SJCRH30 (cell line): ENCODE data around the gene RAB11FIP4. TPM values are rescaled to one million over a fixed set of nuclear protein-coding genes. Genes with fewer than 3 reads are reported as not detected.
A peak's percentile ranks its signal among the peaks of the same experiment; 100 is the strongest.

Source experiments
- DNase-seq, 2 experiments: peaks; one replicate each; pipeline ENCODE4 v3.0.0-alpha.2; 2015 to 2020
- H3K27ac ChIP-seq: fragments of 250-450 bp; sonication (Bioruptor Pico); 2 replicates; pipeline ENCODE4 v1.5.1; 2020; ENCODE audit warnings: mild to moderate bottlenecking, moderate library complexity
- H3K27me3 ChIP-seq: fragments of 250-450 bp; sonication (Bioruptor Pico); 2 replicates; pipeline ENCODE4 v1.5.1; 2020; ENCODE audit warnings: mild to moderate bottlenecking, moderate library complexity
- H3K36me3 ChIP-seq: fragments of 250-450 bp; sonication (Bioruptor Pico); 2 replicates; pipeline ENCODE4 v1.5.1; 2020; ENCODE audit warnings: mild to moderate bottlenecking, moderate library complexity
- H3K4me1 ChIP-seq: fragments of 250-450 bp; sonication (Bioruptor Pico); 2 replicates; pipeline ENCODE4 v1.5.1; 2020; ENCODE audit warnings: mild to moderate bottlenecking, moderate library complexity
- H3K4me3 ChIP-seq: fragments of 250-450 bp; sonication (Bioruptor Pico); 2 replicates; pipeline ENCODE4 v1.5.1; 2020; ENCODE audit warnings: mild to moderate bottlenecking, moderate library complexity
- H3K9me3 ChIP-seq: fragments of 250-450 bp; sonication (Bioruptor Pico); replicated peaks from 2 replicates; pipeline ENCODE4 v1.5.1; 2020; ENCODE audit warnings: mild to moderate bottlenecking, moderate library complexity
- total RNA-seq: library from RNA; depleted of rRNA; stranded (reverse); fragments of >200 nt; shearing (Covaris generic); gene quantifications from 2 replicates; pipeline ENCODE4 v1.2.3, GENCODE V29; 2014

Gene RAB11FIP4
- total RNA-seq, 1 experiment from 2014 or later = 0.04 TPM

DNA sequence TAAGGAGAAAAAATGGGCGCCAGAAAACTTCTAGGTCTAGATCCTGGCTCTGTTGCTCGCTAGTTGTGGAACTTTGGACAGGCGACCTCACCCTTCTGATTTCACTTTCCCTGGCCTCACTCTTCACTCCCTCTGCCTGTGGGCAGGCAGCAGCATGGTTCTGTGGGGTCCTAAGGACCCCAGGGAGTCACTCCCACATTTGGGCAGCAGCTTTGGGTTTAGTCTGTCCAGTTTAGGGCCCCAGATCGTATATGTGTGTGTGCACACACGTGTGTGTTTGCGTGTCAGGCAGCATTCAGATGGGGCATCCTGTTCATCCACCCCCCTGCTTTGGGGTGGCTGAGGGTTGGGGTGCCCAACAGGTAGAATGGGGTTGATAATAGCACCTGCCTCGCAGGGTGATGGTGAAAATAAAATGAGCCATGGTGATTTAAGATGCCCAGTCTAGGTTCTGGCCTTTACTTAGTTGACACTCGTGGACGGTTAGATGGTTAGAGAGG lies 102.2 kb downstream of the RAB11FIP4 start:
- H3K4me1 ChIP-seq = no peaks in the 10 kb centered on the region
- H3K9me3 ChIP-seq = no peaks in the 10 kb centered on the region
- no peaks in the 10 kb centered on the region for H3K36me3 ChIP-seq
- peaks cover 7% of the 10 kb centered on the region; the same call in 1 of the 2 replicates for H3K27me3 ChIP-seq
- H3K4me3 ChIP-seq = no peak overlapping the region
- no peak for DNase-seq
- H3K27ac ChIP-seq = no peak overlapping the region

DNA sequence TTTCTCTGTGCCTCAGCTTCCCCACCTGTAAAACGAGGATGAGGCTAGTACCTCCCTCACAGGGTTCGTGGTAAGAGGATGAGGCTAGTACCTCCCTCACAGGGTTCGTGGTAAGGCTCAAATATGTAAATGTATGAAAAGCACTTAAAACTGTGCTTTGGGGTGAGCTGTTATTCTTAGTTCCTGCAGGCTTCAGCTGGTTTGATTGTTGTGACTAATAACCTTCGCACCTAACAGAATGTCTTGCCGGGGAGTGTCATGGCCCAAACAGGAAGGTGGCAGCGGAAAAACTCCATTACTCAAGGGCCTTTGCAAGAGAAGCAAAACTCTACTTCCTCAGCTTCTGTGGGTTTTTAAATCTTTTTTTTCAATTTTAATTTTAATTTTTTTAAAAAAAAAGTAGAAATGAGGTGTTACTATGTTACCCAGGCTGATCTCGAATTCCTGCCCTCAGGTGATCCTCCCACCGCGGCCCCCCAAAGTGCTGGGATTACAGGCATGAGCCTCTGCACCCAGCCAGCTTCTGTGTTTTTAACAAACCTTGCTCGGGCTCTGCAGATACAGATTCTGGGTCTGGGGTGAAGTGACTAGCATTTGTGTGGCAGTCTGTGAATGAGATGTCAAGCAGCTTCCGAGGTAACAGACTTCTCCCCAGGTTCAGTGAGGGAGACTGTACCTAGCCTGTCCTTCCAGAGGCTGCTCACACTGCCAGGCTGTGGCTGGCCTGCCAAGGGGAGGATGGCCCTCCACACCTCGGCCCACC lies 103.0 kb downstream of the RAB11FIP4 start:
- Histone ChIP-seq H3K4me1 (peaks cover 2% of the 10 kb centered on the region), H3K36me3 (no peaks in the 10 kb centered on the region), H3K27ac (no peak overlapping the region), H3K27me3 (peaks cover 13% of the 10 kb centered on the region; the same call in 1 of the 2 replicates), H3K4me3 (no peak overlapping the region), H3K9me3 (no peaks in the 10 kb centered on the region)
- no peak for DNase-seq

GRCh38 chr17:31495022-31495885 lies 103.8 kb downstream of the RAB11FIP4 start:
- H3K4me1 ChIP-seq = peaks cover 10% of the 10 kb centered on the region
- no peaks in the 10 kb centered on the region for H3K9me3 ChIP-seq
- H3K27ac ChIP-seq = no peak overlapping the region
- no peaks in the 10 kb centered on the region for H3K36me3 ChIP-seq
- H3K4me3 ChIP-seq = no peak overlapping the region
- DNase-seq = no peak
- H3K27me3 ChIP-seq = peaks cover 14% of the 10 kb centered on the region; the same call in 1 of the 2 replicates

DNA sequence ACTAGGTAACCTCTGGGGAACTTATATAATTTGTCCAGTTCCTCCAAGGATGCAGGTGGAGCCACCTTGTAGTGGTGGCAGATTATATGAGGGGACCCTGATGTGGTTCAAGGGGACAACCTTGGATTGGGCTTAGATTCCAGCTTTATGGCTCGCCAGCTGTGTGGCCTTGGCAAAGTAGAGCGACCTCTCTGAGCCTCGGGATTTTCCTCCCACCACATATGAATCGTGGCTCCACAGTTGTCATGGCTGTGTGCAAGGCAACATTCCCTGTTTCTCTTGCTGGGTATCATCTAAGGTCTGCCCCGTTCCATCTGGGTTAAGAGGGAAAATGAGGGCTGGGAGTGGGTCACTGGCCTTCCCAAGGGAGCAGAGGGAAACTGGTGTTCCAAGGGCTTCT lies 104.6 kb downstream of the RAB11FIP4 start:
- Histone ChIP-seq H3K27ac (no peak overlapping the region), H3K4me3 (no peak overlapping the region), H3K9me3 (no peaks in the 10 kb centered on the region), H3K27me3 (peaks cover 14% of the 10 kb centered on the region; the same call in 1 of the 2 replicates), H3K4me1 (peaks cover 17% of the 10 kb centered on the region), H3K36me3 (no peaks in the 10 kb centered on the region)
- DNase-seq = no peak

- DNase-seq = no peak
- no peaks in the 10 kb centered on the region for H3K36me3 ChIP-seq
- H3K4me1 ChIP-seq = peaks cover 17% of the 10 kb centered on the region
- no peak overlapping the region for H3K27ac ChIP-seq
- H3K9me3 ChIP-seq = no peaks in the 10 kb centered on the region
- peaks cover 14% of the 10 kb centered on the region; the same call in 1 of the 2 replicates for H3K27me3 ChIP-seq
- H3K4me3 ChIP-seq = no peak overlapping the region
Measured at GRCh38 chr17:31496601-31497000, 105.1 kb downstream of the RAB11FIP4 start.

GRCh38 chr17:31497431-31497830 lies 106.0 kb downstream of the RAB11FIP4 start:
- DNase-seq = no peak
- H3K36me3 ChIP-seq = no peaks in the 10 kb centered on the region
- no peak overlapping the region for H3K27ac ChIP-seq
- H3K4me1 ChIP-seq = peaks cover 17% of the 10 kb centered on the region
- H3K9me3 ChIP-seq = no peaks in the 10 kb centered on the region
- no peak overlapping the region for H3K4me3 ChIP-seq
- H3K27me3 ChIP-seq = peaks cover 14% of the 10 kb centered on the region; the same call in 1 of the 2 replicates

GRCh38 chr17:31497994-31498826 lies 106.7 kb downstream of the RAB11FIP4 start:
- Histone ChIP-seq H3K9me3 (no peaks in the 10 kb centered on the region), H3K27ac (no peak overlapping the region), H3K4me3 (no peak overlapping the region), H3K4me1 (peaks cover 17% of the 10 kb centered on the region), H3K27me3 (peaks cover 14% of the 10 kb centered on the region; the same call in 1 of the 2 replicates), H3K36me3 (no peaks in the 10 kb centered on the region)
- no peak for DNase-seq

- Histone ChIP-seq H3K36me3 (no peaks in the 10 kb centered on the region), H3K27ac (no peak overlapping the region), H3K4me1 (peaks cover 17% of the 10 kb centered on the region), H3K27me3 (peaks cover 14% of the 10 kb centered on the region; the same call in 1 of the 2 replicates), H3K9me3 (no peaks in the 10 kb centered on the region), H3K4me3 (no peak overlapping the region)
- DNase-seq = peak; percentile 72 to 73
Measured at GRCh38 chr17:31499771-31500554, 108.5 kb downstream of the RAB11FIP4 start.

DNA sequence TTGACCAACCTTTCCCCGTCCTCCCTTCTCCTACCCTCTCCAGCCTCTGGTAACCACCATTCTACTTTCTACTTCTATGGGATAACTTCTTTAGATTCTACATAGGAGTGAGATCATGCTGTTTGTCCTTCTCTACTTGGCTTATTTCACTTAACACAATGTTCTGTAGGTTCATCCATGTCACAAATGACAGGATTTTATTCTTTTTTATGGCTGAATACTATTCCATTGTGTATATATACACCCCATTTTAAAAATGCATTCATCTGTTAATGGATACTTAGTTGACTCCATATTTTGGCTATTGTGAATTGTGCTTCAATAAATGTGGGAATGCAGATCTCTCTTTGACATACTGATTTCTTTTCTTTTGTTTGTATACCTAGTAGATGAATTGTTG lies 115.0 kb downstream of the RAB11FIP4 start:
- H3K27me3 ChIP-seq = no peaks in the 10 kb centered on the region
- no peaks in the 10 kb centered on the region for H3K9me3 ChIP-seq
- no peak for DNase-seq
- H3K36me3 ChIP-seq = no peaks in the 10 kb centered on the region
- no peak overlapping the region for H3K4me3 ChIP-seq
- H3K27ac ChIP-seq = no peak overlapping the region
- H3K4me1 ChIP-seq = no peaks in the 10 kb centered on the region

DNA sequence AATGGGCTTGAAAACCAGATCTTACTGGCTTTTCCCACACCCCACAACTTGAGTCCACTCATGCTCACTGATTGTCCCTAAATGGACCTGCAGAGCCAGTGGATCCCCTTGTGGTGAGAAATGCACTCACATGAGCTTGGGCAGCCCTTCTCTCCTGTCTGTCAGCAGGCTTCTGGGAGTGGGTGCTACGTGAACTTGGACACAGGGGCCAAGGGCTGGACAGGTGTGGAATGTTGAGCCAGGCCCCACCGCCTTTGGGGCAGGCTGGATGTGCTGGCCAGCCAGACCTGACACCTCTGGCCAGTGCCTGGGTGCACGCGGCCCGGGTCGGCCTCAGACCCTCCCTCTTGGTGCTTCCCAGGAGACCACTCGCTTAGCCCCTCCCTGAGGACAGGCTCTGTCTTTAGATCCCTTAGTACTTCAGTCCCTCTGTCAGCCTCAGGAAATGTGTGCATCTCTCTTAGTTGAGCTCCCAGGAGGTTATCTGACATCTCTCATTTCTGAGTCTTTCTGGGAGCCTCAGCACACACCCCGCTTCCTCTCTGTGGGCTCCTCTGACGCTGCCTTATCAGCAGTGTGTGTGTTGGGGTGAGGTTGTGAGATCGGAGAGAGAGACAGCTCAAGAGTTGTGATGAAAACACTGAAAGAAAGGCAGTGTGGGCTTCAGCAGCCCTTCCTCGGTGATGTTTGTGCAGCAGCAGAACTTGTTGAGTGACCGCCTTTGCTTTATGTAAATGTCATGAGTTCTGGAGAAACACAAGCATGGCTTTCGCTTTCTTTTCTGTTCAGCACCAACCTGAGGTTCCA lies 117.0 kb downstream of the RAB11FIP4 start:
- no peaks in the 10 kb centered on the region for H3K4me1 ChIP-seq
- no peak overlapping the region for H3K27ac ChIP-seq
- H3K27me3 ChIP-seq = peaks cover 2% of the 10 kb centered on the region; the same call in 1 of the 2 replicates
- no peaks in the 10 kb centered on the region for H3K36me3 ChIP-seq
- no peak overlapping the region for H3K4me3 ChIP-seq
- H3K9me3 ChIP-seq = no peaks in the 10 kb centered on the region
- DNase-seq = no peak

- Histone ChIP-seq H3K4me3 (no peak overlapping the region), H3K9me3 (no peaks in the 10 kb centered on the region), H3K4me1 (no peaks in the 10 kb centered on the region), H3K27ac (no peak overlapping the region), H3K27me3 (peaks cover 5% of the 10 kb centered on the region; the same call in 1 of the 2 replicates), H3K36me3 (no peaks in the 10 kb centered on the region)
- no peak for DNase-seq
Measured at GRCh38 chr17:31509095-31509804, 117.8 kb downstream of the RAB11FIP4 start.

- Histone ChIP-seq H3K36me3 (no peaks in the 10 kb centered on the region), H3K27ac (no peak overlapping the region), H3K9me3 (no peaks in the 10 kb centered on the region), H3K4me3 (no peak overlapping the region), H3K27me3 (peaks cover 5% of the 10 kb centered on the region; the same call in 1 of the 2 replicates), H3K4me1 (no peaks in the 10 kb centered on the region)
- no peak for DNase-seq
Measured at GRCh38 chr17:31509805-31510177, 118.3 kb downstream of the RAB11FIP4 start.
